Measurements from ENCODE around the gene FRYL.

The FRYL gene

DNA sequence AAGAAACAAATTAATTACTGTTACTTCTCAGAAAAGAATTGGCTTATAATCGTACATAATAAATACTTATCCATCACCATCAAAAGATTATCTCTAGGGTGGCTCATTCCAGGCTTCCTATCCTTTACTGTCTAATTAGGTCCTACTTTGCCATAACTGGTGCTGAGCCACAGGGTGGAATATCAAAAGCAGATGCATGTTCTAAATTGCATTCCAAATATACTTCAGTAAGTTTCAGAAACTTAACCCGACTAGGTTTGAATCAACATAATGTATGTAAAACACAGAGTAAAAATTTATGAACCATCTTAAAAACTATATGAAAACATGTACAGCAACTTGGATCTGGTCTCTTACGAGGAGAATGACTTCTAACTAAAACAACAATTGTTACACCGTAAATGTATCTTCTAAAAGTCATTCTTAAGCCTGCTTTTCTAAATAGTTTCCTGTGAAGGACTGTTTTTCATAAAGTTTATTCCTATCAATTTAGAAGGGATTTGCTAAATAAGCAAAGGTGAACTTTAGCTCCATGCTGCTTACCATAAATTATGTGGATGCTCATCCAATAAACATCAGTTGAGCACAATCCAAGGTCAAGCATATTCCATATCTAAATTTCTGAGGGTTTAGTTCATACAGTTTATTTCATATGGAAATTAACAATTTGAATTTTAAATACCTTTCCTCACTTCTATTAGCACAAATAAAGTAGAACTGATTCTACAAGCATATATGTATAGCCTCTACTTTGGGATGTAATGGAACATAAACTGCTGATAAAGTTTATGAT is 276.6 kb downstream of the FRYL start:
- no peak overlapping the region for H4K12ac ChIP-seq (ENCODE audit: low read depth, low read length)
- WGBS (ENCODE audit: extremely low coverage, insufficient coverage, insufficient read length): no CpG with 5 or more reads among the region's 4 CpGs
- no peaks in the 10 kb centered on the region for H3K4me1 ChIP-seq (ENCODE audit: control insufficient read depth in 1 of 2, insufficient read depth in 2 of 2, low read length in 2 of 2)
- H2AFZ ChIP-seq (ENCODE audit: insufficient read depth, low read length, poor library complexity): no peak overlapping the region
- no peak overlapping the region for H2BK12ac ChIP-seq (ENCODE audit: low read length)
- H3K4ac ChIP-seq (ENCODE audit: low read depth, low read length): no peak overlapping the region
- H2AK5ac ChIP-seq (ENCODE audit: low read length): no peak overlapping the region
- no peak overlapping the region for H2BK120ac ChIP-seq (ENCODE audit: insufficient read depth, low read length, poor library complexity)
- no peak for DNase-seq
- H3K36me3 ChIP-seq (ENCODE audit: control insufficient read depth in 1 of 2, insufficient read depth in 2 of 2, low read length in 2 of 2): peaks cover 3% of the 10 kb centered on the region in 2 experiments
- no peaks in the 10 kb centered on the region for H3K79me2 ChIP-seq (ENCODE audit: control insufficient read depth, insufficient read depth, low read length, poor library complexity)
- no peak overlapping the region for H3K27ac ChIP-seq (ENCODE audit: low read depth, low read length)
- H3K9ac ChIP-seq (ENCODE audit: low read length): no peak overlapping the region
- no peaks in the 10 kb centered on the region for H3K79me1 ChIP-seq (ENCODE audit: low read length)
- H3K14ac ChIP-seq (ENCODE audit: low read length): no peak overlapping the region
- H3K18ac ChIP-seq (ENCODE audit: low read length): no peak overlapping the region
- no peaks in the 10 kb centered on the region for H3K9me3 ChIP-seq (ENCODE audit: insufficient read depth, low read depth, low read length)
- H3K23ac ChIP-seq (ENCODE audit: low read length): no peak overlapping the region
- no peaks in the 10 kb centered on the region for H3K27me3 ChIP-seq (ENCODE audit: insufficient read depth, low read length)
- H4K8ac ChIP-seq (ENCODE audit: low read depth, low read length): no peak overlapping the region
- H2BK5ac ChIP-seq (ENCODE audit: low read depth, low read length, poor library complexity): no peak overlapping the region
- no peak overlapping the region for H4K91ac ChIP-seq (ENCODE audit: low read depth, low read length)
- no peak overlapping the region for H3K4me2 ChIP-seq (ENCODE audit: low read length)
- no peak overlapping the region for H3K4me3 ChIP-seq (ENCODE audit: low read depth, low read length)

DNA sequence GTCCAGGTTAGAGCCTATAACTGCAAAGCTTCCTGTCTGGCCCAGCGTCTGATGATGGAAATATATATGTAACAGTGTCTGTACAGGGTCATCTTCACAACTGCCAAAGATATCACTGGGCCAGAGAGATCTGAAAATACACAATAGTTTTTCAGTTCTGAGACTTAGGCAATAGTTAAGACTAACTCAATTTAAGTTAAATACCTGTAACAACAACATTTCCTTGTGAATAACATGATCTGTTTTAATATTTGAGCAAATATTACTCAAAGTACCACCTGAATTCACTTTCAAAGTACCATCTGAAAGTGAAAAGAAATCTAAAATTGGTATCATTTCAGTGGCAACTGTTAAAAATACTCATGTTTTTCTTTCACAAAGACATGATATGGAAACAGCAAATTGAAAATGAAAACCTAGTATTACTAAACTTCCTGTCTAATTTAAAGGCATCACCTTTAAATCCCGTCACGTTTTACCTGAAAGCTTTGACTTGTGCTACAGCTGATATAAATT is 280.5 kb downstream of the FRYL start:
- no peaks in the 10 kb centered on the region for H3K9me3 ChIP-seq (ENCODE audit: insufficient read depth, low read depth, low read length)
- H3K4me1 ChIP-seq (ENCODE audit: control insufficient read depth in 1 of 2, insufficient read depth in 2 of 2, low read length in 2 of 2): no peaks in the 10 kb centered on the region
- H2AFZ ChIP-seq (ENCODE audit: insufficient read depth, low read length, poor library complexity): no peak overlapping the region
- H3K18ac ChIP-seq (ENCODE audit: low read length): no peak overlapping the region
- H2BK12ac ChIP-seq (ENCODE audit: low read length): no peak overlapping the region
- no peak for DNase-seq
- H3K27ac ChIP-seq (ENCODE audit: low read depth, low read length): no peak overlapping the region
- H2BK120ac ChIP-seq (ENCODE audit: insufficient read depth, low read length, poor library complexity): no peak overlapping the region
- H3K4me3 ChIP-seq (ENCODE audit: low read depth, low read length): no peak overlapping the region
- H2AK5ac ChIP-seq (ENCODE audit: low read length): no peak overlapping the region
- WGBS (ENCODE audit: extremely low coverage, insufficient coverage, insufficient read length): no CpG with 5 or more reads among the region's 3 CpGs
- no peak overlapping the region for H3K9ac ChIP-seq (ENCODE audit: low read length)
- H4K91ac ChIP-seq (ENCODE audit: low read depth, low read length): no peak overlapping the region
- H4K8ac ChIP-seq (ENCODE audit: low read depth, low read length): no peak overlapping the region
- H4K12ac ChIP-seq (ENCODE audit: low read depth, low read length): no peak overlapping the region
- H3K79me2 ChIP-seq (ENCODE audit: control insufficient read depth, insufficient read depth, low read length, poor library complexity): no peaks in the 10 kb centered on the region
- H2BK5ac ChIP-seq (ENCODE audit: low read depth, low read length, poor library complexity): no peak overlapping the region
- no peak overlapping the region for H3K14ac ChIP-seq (ENCODE audit: low read length)
- H3K27me3 ChIP-seq (ENCODE audit: insufficient read depth, low read length): no peaks in the 10 kb centered on the region
- H3K4ac ChIP-seq (ENCODE audit: low read depth, low read length): no peak overlapping the region
- H3K23ac ChIP-seq (ENCODE audit: low read length): no peak overlapping the region
- H3K4me2 ChIP-seq (ENCODE audit: low read length): no peak overlapping the region
- H3K36me3 ChIP-seq (ENCODE audit: control insufficient read depth in 1 of 2, insufficient read depth in 2 of 2, low read length in 2 of 2): peaks cover 3 to 6% of the 10 kb centered on the region in 2 experiments
- no peaks in the 10 kb centered on the region for H3K79me1 ChIP-seq (ENCODE audit: low read length)

DNA sequence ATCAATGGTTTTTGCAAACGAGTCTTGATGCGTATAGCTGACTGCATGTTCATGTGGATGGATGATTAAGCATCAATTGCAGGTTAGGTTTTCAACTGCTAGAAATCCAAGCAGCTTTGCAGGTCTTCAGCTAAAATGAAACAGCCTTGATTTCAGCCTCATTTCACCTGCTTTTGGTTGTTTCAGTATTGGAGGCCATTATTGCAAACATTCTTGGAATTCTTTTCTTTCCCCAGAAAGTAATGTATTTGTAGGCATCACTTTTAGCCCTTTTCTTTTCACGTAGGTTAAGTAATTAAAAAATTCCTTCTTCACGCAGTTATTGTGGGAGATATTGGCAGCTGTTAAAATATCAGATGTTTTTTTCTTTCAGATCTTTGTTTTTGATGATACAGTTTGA is 281.2 kb downstream of the FRYL start:
- H3K18ac ChIP-seq (ENCODE audit: low read length): no peak overlapping the region
- DNase-seq: no peak
- H3K9me3 ChIP-seq (ENCODE audit: insufficient read depth, low read depth, low read length): no peaks in the 10 kb centered on the region
- H4K12ac ChIP-seq (ENCODE audit: low read depth, low read length): no peak overlapping the region
- no peak overlapping the region for H2BK5ac ChIP-seq (ENCODE audit: low read depth, low read length, poor library complexity)
- WGBS (ENCODE audit: extremely low coverage, insufficient coverage, insufficient read length): no CpG with 5 or more reads among the region's 4 CpGs
- no peak overlapping the region for H4K91ac ChIP-seq (ENCODE audit: low read depth, low read length)
- H3K9ac ChIP-seq (ENCODE audit: low read length): no peak overlapping the region
- no peak overlapping the region for H3K4me3 ChIP-seq (ENCODE audit: low read depth, low read length)
- H3K27ac ChIP-seq (ENCODE audit: low read depth, low read length): no peak overlapping the region
- H3K14ac ChIP-seq (ENCODE audit: low read length): no peak overlapping the region
- no peaks in the 10 kb centered on the region for H3K79me1 ChIP-seq (ENCODE audit: low read length)
- no peak overlapping the region for H2AFZ ChIP-seq (ENCODE audit: insufficient read depth, low read length, poor library complexity)
- no peak overlapping the region for H4K8ac ChIP-seq (ENCODE audit: low read depth, low read length)
- no peak overlapping the region for H2AK5ac ChIP-seq (ENCODE audit: low read length)
- no peak overlapping the region for H3K23ac ChIP-seq (ENCODE audit: low read length)
- H3K36me3 ChIP-seq (ENCODE audit: control insufficient read depth in 1 of 2, insufficient read depth in 2 of 2, low read length in 2 of 2): peaks cover 3 to 6% of the 10 kb centered on the region in 2 experiments
- no peaks in the 10 kb centered on the region for H3K4me1 ChIP-seq (ENCODE audit: control insufficient read depth in 1 of 2, insufficient read depth in 2 of 2, low read length in 2 of 2)
- H2BK12ac ChIP-seq (ENCODE audit: low read length): no peak overlapping the region
- H3K79me2 ChIP-seq (ENCODE audit: control insufficient read depth, insufficient read depth, low read length, poor library complexity): no peaks in the 10 kb centered on the region
- H3K27me3 ChIP-seq (ENCODE audit: insufficient read depth, low read length): no peaks in the 10 kb centered on the region
- no peak overlapping the region for H3K4me2 ChIP-seq (ENCODE audit: low read length)
- H2BK120ac ChIP-seq (ENCODE audit: insufficient read depth, low read length, poor library complexity): no peak overlapping the region
- no peak overlapping the region for H3K4ac ChIP-seq (ENCODE audit: low read depth, low read length)

DNA sequence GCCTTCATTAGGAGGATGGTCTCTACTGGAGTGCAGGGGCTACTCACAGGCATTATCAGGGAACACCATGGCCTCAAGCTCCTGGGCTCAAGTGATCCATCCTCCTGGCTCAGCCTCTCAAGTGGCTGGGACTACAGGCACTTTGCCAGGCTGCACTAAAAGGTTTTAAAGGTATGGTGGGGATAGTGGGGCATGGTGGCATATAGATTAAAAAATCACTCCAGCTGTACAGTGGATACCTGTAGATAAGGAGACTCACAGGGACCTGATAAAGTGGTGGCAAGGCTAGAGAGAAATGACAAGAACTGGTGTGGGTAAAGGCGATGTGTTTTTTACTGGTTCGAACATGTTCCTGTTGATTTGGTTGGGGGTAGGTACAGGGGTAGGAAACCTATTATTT is 284.1 kb downstream of the FRYL start:
- Histone ChIP-seq H3K36me3 (ENCODE audit: control insufficient read depth in 1 of 2, insufficient read depth in 2 of 2, low read length in 2 of 2) (peaks cover 3 to 5% of the 10 kb centered on the region in 2 experiments), H2BK12ac (ENCODE audit: low read length) (no peak overlapping the region), H3K79me1 (ENCODE audit: low read length) (no peaks in the 10 kb centered on the region), H3K4ac (ENCODE audit: low read depth, low read length) (no peak overlapping the region), H2BK120ac (ENCODE audit: insufficient read depth, low read length, poor library complexity) (no peak overlapping the region), H3K4me3 (ENCODE audit: low read depth, low read length) (no peak overlapping the region), H3K4me1 (ENCODE audit: control insufficient read depth in 1 of 2, insufficient read depth in 2 of 2, low read length in 2 of 2) (peaks cover 0 to 2% of the 10 kb centered on the region in 2 experiments), H2BK5ac (ENCODE audit: low read depth, low read length, poor library complexity) (no peak overlapping the region), H4K12ac (ENCODE audit: low read depth, low read length) (no peak overlapping the region), H3K27me3 (ENCODE audit: insufficient read depth, low read length) (peaks cover 15% of the 10 kb centered on the region), H3K23ac (ENCODE audit: low read length) (no peak overlapping the region), H3K27ac (ENCODE audit: low read depth, low read length) (no peak overlapping the region), H2AFZ (ENCODE audit: insufficient read depth, low read length, poor library complexity) (no peak overlapping the region), H2AK5ac (ENCODE audit: low read length) (no peak overlapping the region), H3K18ac (ENCODE audit: low read length) (no peak overlapping the region), H3K4me2 (ENCODE audit: low read length) (no peak overlapping the region), H3K9me3 (ENCODE audit: insufficient read depth, low read depth, low read length) (peaks cover 7% of the 10 kb centered on the region), H3K9ac (ENCODE audit: low read length) (no peak overlapping the region), H3K79me2 (ENCODE audit: control insufficient read depth, insufficient read depth, low read length, poor library complexity) (no peaks in the 10 kb centered on the region), H4K8ac (ENCODE audit: low read depth, low read length) (no peak overlapping the region), H3K14ac (ENCODE audit: low read length) (no peak overlapping the region), H4K91ac (ENCODE audit: low read depth, low read length) (no peak overlapping the region)
- no peak for DNase-seq
- no CpG with 5 or more reads among the region's 2 CpGs for WGBS (ENCODE audit: extremely low coverage, insufficient coverage, insufficient read length)

Data from trophoblast cell (in vitro differentiated cells and primary cell).